GM12872 (cell line): ENCODE measurements around the gene ZNF814.

ENCODE experiments used
- TF ChIP-seq, protein P1 (sequence below): IDR thresholded peaks from 3 replicates; pipeline ENCODE4 v1.5.1; 2011; ENCODE audit warnings: low read depth, mild to moderate bottlenecking, low read length, moderate library complexity; ENCODE audit not compliant: insufficient read depth

ZNF814 gene

DNA sequence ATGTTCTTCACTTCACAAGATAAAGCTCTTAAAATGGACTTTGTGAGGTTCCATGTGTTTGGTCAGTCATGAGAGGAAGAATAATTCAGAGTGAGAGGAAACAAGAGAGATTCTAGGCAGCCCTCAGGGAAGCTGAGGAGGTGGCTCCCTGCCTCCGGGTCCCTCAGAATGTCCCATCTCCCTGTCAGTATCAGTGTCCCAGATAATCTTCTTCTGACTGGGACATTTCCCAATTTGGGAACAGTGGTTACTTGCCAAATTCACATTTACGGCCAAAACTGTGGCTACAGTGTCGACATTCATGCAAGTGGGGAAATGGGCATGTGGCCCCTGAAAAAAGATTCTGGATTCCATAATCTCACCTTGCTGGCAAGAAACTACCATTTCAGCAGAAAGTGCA lies 18.6 kb upstream of the ZNF814 start:
- TF ChIP-seq, protein P1, sequence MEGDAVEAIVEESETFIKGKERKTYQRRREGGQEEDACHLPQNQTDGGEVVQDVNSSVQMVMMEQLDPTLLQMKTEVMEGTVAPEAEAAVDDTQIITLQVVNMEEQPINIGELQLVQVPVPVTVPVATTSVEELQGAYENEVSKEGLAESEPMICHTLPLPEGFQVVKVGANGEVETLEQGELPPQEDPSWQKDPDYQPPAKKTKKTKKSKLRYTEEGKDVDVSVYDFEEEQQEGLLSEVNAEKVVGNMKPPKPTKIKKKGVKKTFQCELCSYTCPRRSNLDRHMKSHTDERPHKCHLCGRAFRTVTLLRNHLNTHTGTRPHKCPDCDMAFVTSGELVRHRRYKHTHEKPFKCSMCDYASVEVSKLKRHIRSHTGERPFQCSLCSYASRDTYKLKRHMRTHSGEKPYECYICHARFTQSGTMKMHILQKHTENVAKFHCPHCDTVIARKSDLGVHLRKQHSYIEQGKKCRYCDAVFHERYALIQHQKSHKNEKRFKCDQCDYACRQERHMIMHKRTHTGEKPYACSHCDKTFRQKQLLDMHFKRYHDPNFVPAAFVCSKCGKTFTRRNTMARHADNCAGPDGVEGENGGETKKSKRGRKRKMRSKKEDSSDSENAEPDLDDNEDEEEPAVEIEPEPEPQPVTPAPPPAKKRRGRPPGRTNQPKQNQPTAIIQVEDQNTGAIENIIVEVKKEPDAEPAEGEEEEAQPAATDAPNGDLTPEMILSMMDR = no peak

DNA sequence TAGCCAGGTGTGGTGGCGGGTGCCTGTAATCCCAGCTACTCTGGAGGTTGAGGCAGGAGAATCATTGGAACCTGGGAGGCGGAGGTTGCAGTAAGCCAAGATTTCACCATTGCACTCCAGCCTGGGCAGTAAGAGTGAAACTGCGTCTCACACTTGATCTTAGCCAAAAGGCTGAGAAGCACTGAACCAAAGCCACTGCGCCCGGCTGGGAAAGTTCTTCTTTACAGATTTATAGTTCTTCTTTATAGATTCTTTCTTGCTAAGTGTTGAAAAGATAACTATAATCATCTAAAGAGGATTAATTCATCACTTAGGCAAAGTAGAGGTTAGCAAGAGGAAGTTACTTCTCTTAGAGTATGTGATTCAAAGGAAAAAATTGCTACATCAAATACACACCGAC lies 16.4 kb upstream of the ZNF814 start:
- TF ChIP-seq, protein P1 = no peak

DNA sequence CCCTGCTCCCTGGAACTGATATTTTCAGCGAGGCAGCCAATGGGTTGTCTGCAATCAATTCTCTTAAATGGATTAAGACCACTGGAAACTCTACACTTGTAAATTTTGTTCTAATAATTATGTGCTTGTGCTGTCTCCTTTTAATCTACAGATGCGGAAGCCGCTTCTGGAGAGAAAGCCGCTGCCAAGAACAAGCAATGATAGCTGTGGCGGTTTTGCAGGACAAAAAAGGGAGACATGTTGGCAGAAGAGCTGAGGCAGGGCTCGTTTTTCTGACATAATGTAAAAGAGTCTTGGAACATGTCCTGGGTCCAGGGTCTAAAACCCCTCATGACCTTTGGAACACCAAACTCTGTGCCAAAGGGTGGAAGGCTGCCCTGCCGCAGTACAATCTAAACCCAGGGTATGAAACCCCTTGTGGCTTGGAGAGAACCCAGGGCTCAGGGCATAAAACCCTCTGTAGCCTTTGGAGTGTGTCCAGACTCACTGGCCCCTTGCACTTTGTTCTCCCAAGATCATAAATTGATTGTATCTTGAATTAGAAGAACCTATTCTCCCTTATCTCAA lies 14.9 kb upstream of the ZNF814 start:
- TF ChIP-seq, protein P1 = no peak

DNA sequence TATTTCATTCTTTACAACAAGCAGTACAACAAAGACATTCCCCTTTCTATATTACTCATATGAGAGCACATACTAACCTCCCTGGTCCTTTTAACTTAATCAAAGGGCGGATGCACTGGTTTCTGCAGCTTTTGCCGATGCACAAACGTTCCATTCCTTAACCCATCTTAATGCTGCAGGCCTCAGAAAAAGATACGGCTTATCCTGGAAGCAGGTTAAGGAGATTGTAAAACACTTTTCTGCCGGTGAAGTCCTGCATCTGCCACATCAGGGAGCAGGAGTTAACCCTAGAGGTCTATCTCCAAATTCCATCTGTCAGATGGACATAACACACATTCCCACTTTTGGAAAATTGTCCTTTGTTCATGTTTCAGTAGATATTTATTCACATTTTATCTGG lies 11.5 kb upstream of the ZNF814 start:
- TF ChIP-seq, protein P1 = no peak

DNA sequence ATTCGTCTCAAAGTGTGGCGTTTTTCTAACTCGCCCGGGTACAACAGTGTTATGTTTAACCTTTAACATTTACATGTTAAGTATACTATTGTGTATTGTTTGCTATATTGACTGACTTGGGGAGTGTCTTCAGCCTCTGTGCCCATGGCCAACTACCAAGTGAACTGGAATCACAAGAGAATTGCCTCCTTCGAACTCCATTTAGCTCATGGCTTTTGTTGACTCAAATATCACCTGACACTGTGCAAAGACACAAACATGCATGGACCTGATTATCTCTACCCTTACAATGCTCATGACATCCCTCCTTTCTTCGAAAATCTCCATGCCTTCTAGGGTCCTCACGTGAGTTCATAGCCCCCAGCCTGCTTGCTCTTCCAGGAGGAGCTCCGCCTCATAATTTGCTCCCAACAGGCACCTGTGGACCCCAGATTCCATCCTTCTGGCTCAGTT lies 704 bp downstream of the ZNF814 start:
- TF ChIP-seq, protein P1 = no peak

DNA sequence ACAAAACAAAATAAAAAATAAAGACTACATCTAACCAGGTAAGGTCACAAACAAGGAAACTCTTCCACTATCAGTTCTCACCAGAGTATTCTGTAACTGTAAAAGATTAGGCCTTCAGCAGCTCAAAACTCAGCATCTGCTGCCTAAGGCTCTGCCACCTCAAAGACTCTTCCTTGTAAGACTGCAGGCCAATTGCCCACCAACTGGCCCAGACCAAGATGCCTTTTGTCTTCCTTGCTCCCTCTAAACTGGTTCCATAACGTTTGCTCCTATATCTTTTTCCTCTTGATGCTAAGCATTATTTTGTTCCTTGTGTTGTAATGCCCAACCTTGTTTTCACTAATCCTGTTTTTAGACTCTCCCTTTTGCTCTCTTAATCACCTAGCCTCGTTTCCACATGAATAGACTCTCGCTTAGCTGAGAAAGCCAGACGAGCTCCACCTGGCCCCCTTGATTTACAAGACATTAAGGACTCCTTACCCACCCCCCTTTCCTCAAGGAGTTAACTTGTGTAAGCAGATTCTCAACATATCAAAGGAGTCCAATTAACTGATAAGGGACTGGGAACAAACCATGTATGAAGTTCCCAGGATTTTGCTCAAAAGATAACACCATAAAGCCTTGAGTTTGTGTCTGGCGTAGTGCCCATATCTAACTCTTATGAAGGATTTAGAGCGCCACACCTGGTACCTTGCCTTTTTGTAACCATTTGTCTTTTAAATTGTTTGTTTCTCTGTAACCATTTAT lies 1.5 kb downstream of the ZNF814 start:
- TF ChIP-seq, protein P1 = no peak

DNA sequence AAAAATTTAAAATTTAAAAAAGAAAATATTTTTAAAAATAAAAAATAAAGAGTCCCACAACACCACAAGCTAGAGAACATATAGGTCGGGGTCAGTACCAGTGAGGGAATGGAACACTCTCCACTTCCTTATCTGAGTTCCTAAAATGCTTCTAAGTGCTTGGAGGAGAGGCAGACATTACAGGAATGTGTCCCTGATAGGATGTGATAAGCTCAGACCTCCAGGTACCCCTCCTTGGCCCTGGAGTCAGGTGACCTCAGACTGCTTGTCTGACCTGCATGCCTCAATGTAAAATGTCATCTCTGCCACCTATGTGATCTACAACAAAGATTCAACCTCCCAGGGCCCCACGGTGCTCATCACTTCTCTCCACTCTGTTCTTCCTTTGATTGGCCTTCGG lies 2.8 kb downstream of the ZNF814 start:
- TF ChIP-seq, protein P1 = no peak
